NCI-H774 (cell line): ENCODE results near the gene ITGB7.

Experiments used
- DNase-seq: peaks from one replicate; lab custom pipeline; 2025; lab: John Stamatoyannopoulos, UW

Gene ITGB7

DNA sequence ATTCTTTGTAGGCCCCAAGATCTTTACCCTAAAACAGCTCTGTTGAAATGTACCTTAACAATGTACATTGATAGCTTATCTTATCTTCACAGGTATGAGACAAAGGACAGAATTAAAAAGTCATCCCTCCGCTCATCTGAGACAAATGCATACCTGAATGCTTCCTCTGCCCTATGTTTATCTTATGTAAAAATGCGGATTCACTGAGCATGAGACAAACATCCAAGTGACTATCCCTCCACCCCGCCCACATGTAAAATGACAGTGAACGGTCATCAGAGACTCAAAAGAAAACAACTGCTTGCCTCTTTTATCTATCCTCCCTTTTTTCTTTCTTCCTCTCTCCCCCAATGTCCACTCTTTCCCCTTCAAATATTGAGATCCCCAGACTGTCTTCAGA is 63.7 kb downstream of the ITGB7 start:
- no peak for DNase-seq
